Pancreas (tissue), 10 donors: ENCODE results near the gene LOC128125822.

Source experiments
- ATAC-seq, 4 donors: fragments of 200-7000 bp; cut with Tn5 transposase; one replicate each; pipeline versions ENCODE4 v1.8.0 to v1.9.1; 2020; ENCODE audit warnings: mild to moderate bottlenecking in 4 of 4, moderate library complexity in 4 of 4
- DNase-seq, 6 donors: peaks; one replicate each; pipeline ENCODE4 v3.0.0-alpha.2; 2020
- FAIRE-seq: peaks from 2 replicates; lab custom pipeline; 2012; peaks lifted over from hg19 to GRCh38; lab: Jason Lieb, UNC
- H3K27ac ChIP-seq, 4 donors: fragments of 200-600 bp; sonication (generic); 1 replicate in 3 of 4; 2 replicates in 1 of 4; pipeline versions ENCODE4 v1.5.0 to v1.8.0; 2020
- H3K27me3 ChIP-seq, 4 donors: fragments of 200-600 bp; one replicate each; pipeline ENCODE4 v1.8.0; 2021
- H3K36me3 ChIP-seq, 3 donors: fragments of 200-600 bp; sonication (generic) in 1 of 3; one replicate each; pipeline versions ENCODE4 v1.5.0 to v1.8.0; 2020 to 2021
- H3K4me1 ChIP-seq, 3 donors: fragments of 200-600 bp; one replicate each; pipeline ENCODE4 v1.8.0; 2021
- H3K4me3 ChIP-seq, 4 donors: fragments of 200-600 bp; sonication (generic) in 2 of 4; one replicate each; pipeline versions ENCODE4 v1.5.0 to v1.8.0; 2020 to 2021
- H3K9me3 ChIP-seq, 4 donors: fragments of 200-600 bp; one replicate each; pipeline ENCODE4 v1.8.0; 2021
- WGBS, 2 donors: extraction: QIAGEN DNeasy Blood & Tissue Kit; methylation state at CpG; one replicate each; pipeline ENCODE4 v1.1.7; 2013; 5-methylcytosine and 5-hydroxymethylcytosine counted together
- intact Hi-C, 3 donors: fragments of 100-400 bp; cut with DNase I; formaldehyde crosslinking; loops; one replicate each; pipeline versions ENCODE4 v1.11.1 to v1.14.2; 2022
- TF ChIP-seq, protein P1 (sequence below), 4 donors: fragments of 200-600 bp; sonication (generic) in 3 of 4; IDR thresholded peaks; one replicate each; pipeline versions ENCODE4 v1.5.0 to v1.8.0; 2021; ENCODE audit warnings: antibody characterized with exemption in 4 of 4
- donor health status: healthy with polysubstance abuse.
- donor health status: DM: no; HTN: no; CAD: no; lungs with moderate emphysema.
- donor health status: DM: no; HTN: no; CAD: no.
- donor health status: control.
- donor health status: control.
- donor health status: Bipolar disorder and iron deficiency.
- donor health status: DM: yes; HTN: yes; CAD: no.
- donor health status: DM: no; HTN: no; CAD: no.
- donor health status: DM: no; HTN: no; CAD: no.
- donor health status: DM: yes; HTN: yes; CAD: no.

LOC128125822 gene

DNA sequence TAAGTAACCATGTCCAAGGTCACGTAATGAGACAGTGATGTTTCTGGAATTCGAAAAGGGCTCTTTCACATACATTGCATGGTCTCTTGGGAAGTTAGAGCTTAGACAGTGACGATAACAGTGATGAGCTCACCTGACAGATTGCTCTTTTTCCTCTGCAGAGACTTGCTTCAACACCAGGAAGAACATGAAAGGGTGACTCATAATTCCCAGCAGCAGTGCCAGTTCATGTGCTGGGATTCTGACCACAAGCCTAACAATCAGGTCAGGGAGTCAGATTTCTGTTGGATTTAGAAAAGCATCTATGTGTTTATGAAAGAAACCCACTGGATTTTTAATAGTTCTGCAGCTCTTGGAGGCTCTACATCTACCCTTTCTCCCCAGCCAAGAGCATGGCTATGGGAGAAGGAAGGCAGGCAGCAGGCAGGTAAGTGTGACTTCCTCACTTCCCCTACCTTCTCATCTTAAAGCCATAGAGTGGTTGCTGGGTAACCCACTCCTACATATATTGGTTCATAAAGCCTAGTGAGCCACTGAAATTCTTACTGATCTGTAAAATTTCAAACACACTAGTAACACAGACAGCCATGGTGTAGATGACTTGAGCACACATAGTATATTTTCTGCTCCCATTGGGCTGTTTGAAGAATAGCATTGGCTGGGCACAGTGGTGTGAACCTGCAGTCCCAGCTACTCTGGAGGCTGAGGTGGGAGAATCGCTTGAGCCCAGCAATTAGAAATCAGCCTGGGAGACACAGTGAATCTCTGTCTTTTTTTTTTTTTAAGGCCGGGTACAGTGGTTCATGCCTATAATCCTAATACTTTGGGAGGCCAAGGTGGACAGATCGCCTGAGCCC lies 44.4 kb upstream of the LOC128125822 start:
- peak overlapping the region in 1 of 4 donors; percentile 8 for H3K4me3 ChIP-seq
- FAIRE-seq, result no peak
- 72 to 73% methylated on average over 6 of the region's 6 CpGs for WGBS, 2 donors
- H3K4me1 ChIP-seq, result peaks cover 5 to 21% (median 7%) of the 10 kb centered on the region in 3 donors
- no peaks in the 10 kb centered on the region for H3K27me3 ChIP-seq
- H3K36me3 ChIP-seq, result no peaks in the 10 kb centered on the region
- peak overlapping the region in 3 of 4 donors; percentile 1 to 84 (median 70) for H3K27ac ChIP-seq
- peak in 4 of 6 donors; percentile 66 to 90 (median 71) for DNase-seq
- no peaks in the 10 kb centered on the region for H3K9me3 ChIP-seq
- TF ChIP-seq, protein P1, sequence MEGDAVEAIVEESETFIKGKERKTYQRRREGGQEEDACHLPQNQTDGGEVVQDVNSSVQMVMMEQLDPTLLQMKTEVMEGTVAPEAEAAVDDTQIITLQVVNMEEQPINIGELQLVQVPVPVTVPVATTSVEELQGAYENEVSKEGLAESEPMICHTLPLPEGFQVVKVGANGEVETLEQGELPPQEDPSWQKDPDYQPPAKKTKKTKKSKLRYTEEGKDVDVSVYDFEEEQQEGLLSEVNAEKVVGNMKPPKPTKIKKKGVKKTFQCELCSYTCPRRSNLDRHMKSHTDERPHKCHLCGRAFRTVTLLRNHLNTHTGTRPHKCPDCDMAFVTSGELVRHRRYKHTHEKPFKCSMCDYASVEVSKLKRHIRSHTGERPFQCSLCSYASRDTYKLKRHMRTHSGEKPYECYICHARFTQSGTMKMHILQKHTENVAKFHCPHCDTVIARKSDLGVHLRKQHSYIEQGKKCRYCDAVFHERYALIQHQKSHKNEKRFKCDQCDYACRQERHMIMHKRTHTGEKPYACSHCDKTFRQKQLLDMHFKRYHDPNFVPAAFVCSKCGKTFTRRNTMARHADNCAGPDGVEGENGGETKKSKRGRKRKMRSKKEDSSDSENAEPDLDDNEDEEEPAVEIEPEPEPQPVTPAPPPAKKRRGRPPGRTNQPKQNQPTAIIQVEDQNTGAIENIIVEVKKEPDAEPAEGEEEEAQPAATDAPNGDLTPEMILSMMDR (IDR thresholded peaks at IDR 0.05), result no peak
- intact Hi-C loops, result loop anchor here in 1 of 3 donors (10.0 kb wide), 2 partner anchors 47 to 63 kb away; partner anchors contain the start of genes LOC128125822 and PTP4A1
- ATAC-seq, result peak; percentile 92 to 97 (median 96)

GRCh38 chr6:63529498-63529897 lies 42.8 kb upstream of the LOC128125822 start:
- no peaks in the 10 kb centered on the region for H3K36me3 ChIP-seq
- intact Hi-C loops, result loop anchor here in 1 of 3 donors (10.0 kb wide), 2 partner anchors 45 to 65 kb away; partner anchors contain the start of genes LOC128125822 and PTP4A1
- TF ChIP-seq, protein P1 (IDR thresholded peaks at IDR 0.05), result no peak
- H3K9me3 ChIP-seq, result no peaks in the 10 kb centered on the region
- FAIRE-seq, result no peak
- H3K4me1 ChIP-seq, result peaks cover 5 to 20% (median 6%) of the 10 kb centered on the region in 3 donors
- 49 to 50% methylated on average over 4 of the region's 4 CpGs for WGBS, 2 donors
- no peak for ATAC-seq
- no peak overlapping the region for H3K4me3 ChIP-seq
- peak overlapping the region in 1 of 4 donors; percentile 30 for H3K27ac ChIP-seq
- H3K27me3 ChIP-seq, result no peaks in the 10 kb centered on the region
- DNase-seq, result no peak

DNA sequence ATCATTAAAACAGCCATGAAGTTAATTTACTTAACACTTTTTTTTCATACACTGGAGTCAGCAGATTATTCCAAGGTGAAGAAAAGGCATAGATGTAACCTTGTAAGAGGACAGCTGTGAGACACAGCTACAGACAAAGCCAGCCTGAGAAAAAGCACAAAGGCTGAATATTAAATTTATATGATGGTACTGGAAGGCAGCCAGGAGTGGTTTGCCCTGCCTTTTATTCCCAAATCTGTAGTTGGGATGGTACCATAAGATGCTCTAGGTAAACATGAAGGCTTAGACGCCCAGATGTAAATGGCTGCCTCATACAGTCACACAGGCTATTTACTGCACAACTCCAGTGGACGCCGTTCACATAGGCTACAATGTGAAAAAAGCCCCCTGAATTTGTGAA lies 42.1 kb upstream of the LOC128125822 start:
- H3K9me3 ChIP-seq, result no peaks in the 10 kb centered on the region
- peaks cover 5 to 20% (median 6%) of the 10 kb centered on the region in 3 donors for H3K4me1 ChIP-seq
- H3K27ac ChIP-seq, result no peak overlapping the region
- FAIRE-seq (no peak), DNase-seq (no peak), ATAC-seq (no peak)
- no peaks in the 10 kb centered on the region for H3K36me3 ChIP-seq
- TF ChIP-seq, protein P1 (IDR thresholded peaks at IDR 0.05), result no peak
- no peaks in the 10 kb centered on the region for H3K27me3 ChIP-seq
- H3K4me3 ChIP-seq, result no peak overlapping the region
- intact Hi-C loops, result no loop called here
- WGBS, 2 donors, result 92 to 96% methylated on average over 3 of the region's 3 CpGs

DNA sequence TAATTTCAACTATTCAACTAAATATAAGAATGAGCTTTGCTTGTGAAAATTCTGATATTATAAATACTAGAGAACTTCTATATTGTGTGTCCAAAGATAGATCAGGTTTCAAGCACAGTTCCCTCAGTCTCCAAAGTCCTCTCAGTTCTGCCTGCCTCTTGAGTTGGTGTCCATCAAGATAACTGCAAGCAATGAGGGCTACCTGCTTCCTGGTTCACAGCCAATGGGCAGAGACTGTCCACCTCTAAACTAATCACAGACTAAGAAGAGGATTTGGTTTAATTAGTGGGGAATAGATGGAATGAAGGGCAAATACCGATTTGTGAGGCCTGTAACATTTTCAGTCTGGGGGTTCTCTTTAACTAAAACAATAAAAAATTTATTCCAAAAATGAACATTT lies 41.3 kb upstream of the LOC128125822 start:
- no peak for FAIRE-seq

More for the DNA sequence above, 41.3 kb upstream of the LOC128125822 start:
- WGBS, 2 donors, result 96 to 97% methylated on average over 1 of the region's 1 CpG
- no peak for DNase-seq
- Histone ChIP-seq H3K9me3 (no peaks in the 10 kb centered on the region), H3K4me3 (no peak overlapping the region), H3K27me3 (no peaks in the 10 kb centered on the region), H3K27ac (no peak overlapping the region), H3K4me1 (peaks cover 5 to 20% (median 6%) of the 10 kb centered on the region in 3 donors), H3K36me3 (no peaks in the 10 kb centered on the region)
- TF ChIP-seq, protein P1 (IDR thresholded peaks at IDR 0.05), result no peak
- ATAC-seq, result no peak
- intact Hi-C loops, result no loop called here
